NCI-H1417 treated with DMSO at 0.1 percent for 48 hours (cell line): ENCODE measurements around the gene NPS.

ENCODE experiments used
- DNase-seq: peaks from one replicate; lab custom pipeline; 2025; lab: John Stamatoyannopoulos, UW

NPS gene

DNA sequence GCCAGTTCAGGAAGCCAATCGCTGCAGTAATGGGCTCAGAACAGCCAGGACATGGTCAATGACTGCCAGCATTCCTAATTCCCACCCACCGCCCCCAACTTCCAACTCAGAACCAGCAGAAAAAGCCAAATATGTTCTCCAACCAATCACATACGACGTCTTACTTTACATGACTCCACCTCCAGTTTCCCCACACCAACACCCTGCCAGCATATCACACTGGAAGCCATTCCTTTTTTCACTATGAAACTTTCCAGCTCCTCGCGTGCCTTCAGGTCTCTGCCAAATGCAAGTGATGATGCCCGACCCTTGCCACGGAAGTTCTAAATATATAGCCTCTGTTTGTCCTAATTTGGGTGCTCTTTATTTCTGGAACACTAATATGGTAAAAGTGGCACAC lies 12.5 kb downstream of the NPS start:
- no peak for DNase-seq

- DNase-seq, result no peak
Observed at GRCh38 chr10:127563718-127564553, 14.8 kb downstream of the NPS start.

- no peak for DNase-seq
Observed at GRCh38 chr10:127564644-127565043, 15.5 kb downstream of the NPS start.

DNA sequence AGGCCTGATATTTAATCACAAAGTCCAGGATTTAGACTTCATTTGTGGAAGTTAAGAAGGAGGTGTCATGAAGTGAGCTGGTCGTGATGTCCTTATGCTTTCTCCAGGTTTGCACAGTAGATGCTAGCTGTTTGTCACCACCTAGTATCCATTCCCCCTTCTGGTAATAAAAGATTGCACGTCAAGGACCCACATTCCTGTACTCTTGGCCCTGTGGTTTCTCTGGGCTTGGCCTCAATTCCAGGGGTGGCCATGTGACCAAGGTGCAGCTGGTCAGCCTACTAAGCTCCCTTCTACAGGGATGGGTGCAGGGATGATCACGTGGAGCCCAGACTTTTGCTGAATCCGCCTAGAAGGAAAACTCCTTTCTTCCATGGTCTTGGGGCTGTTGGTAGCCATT lies 16.5 kb downstream of the NPS start:
- no peak for DNase-seq

DNA sequence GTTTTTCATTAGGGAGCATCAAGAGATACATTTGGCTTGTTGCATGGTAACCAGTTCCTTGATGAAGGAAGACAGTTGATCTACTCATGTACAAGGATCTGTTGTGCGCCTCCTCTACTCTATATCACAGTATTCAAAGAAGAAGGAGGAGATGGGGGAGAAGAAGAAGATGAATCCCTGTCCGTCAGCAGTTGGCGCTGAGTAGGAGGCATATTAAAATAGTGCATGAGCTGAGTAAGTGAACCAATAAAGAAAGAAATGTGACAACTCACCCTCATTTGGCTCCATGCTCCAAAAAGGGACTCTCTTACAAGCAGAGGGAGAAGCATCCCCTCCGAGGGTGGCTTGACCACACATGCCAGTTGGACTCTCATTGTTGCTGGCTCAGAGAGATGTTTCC lies 20.1 kb downstream of the NPS start:
- DNase-seq, result no peak

DNA sequence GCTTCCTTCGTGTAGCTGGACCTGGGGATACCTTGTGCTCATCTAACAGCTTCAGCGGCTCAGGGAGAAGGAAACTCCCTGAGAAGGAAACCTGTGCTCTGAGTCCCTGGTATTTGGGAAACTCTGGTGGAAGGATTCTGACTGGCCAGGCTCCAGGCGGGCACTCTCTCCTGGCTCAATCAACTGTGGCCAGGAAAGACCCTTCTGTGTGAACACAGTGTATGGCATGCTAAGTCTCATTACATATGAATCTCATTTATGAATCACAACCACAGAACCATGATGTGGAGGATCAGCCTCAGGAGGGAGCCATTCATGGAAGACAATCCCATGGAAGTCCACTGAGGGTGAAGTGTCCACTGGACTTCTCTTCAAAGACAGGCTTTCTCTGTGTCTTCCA lies 20.9 kb downstream of the NPS start:
- no peak for DNase-seq

DNA sequence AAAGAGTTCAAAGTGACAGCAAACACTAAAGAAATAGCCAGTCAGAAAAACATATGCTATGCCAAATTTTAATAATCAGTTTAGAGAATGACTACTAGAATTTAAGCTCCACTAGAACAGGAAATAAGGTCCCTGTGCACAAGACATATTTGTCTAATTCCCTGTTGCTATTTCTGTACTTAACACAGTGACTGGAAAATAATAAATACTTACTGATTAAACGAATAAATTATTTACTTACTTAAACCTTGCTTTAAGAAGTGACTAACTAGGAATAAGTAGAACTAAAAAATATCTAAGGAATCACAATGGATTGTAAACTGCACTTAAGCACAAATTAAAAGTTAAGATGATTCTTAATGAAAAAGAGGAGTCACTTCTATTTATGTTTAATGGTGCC lies 22.3 kb downstream of the NPS start:
- DNase-seq, result no peak

DNA sequence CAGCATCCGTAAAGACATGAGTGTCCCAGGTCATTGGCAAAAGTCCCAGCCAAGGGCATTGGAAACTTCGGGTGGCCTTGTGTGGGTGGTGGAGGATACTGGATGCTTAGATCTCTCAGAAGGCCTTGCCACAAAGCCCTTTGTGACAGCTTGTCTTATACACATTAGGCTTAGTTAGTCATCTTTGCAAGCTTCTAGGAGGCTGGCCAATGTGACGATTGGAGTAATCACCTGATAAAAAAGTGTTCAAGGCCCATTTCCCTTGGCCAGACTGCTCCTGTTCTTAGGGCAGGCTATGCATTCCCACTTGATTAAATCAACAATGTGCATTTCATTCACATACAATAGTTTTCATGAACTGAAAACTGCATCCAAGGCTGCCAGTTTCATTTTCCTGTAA lies 26.9 kb downstream of the NPS start:
- no peak for DNase-seq

GRCh38 chr10:127576740-127577161 lies 27.6 kb downstream of the NPS start:
- DNase-seq, result no peak

DNA sequence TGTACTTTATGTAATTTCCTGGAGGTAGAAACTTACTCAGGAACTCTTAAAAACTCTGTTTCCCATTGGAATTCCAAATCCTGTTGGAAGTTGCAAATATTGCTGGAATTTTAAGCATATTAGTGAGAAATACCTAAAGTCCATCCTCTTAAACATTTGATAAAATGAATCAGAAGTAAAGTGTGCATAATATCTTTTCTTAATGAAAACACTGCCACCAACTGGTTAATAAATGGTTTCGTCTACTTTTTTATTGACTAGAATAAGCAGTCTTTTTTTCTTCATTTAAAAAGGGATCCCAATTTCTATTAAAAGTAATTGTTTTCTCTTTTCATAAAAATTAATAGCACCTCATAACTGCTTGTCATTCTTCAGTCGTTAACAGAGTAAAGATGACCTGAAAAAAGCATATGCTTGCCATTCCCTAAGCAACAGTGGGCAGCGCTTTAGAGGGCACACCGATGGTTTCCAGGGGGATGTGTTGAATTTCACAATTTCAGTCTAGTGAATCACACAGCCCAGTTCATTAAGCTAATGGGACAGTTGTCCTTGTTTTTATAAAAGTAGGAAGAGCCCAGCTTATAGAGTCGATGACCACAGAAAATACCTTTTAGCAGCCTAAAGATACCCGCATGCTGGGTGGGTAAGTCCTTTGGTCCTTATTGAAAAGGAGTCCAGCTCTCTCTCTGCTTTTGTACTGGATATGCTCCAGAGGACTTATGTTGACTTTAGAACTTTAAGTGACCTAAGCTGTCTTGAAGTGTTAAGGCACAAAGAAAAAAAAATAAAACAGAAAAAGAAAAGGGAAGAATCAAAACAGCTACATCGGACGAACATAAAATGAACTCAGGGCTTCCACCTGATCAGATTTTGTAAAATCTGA lies 28.5 kb downstream of the NPS start:
- DNase-seq, result no peak

GRCh38 chr10:127578259-127578960 lies 29.3 kb downstream of the NPS start:
- no peak for DNase-seq

DNA sequence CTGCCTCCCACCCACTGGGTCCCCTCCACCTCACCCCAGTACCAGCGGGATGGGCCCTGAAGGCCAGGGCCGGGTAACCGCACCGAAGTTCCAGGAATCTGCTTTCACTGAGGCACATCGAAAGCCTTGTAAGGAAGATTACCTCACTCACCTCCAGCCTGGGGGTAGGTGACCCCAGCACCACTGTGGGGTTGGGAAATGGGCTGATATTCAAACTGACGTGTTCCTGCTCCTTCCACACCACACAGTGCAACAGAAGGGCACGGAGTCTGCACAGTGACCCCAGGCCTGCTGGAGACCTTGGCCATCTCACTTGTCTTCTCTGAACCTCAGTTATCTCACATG lies 29.8 kb downstream of the NPS start:
- no peak for DNase-seq

- DNase-seq, result no peak
Observed at GRCh38 chr10:127579640-127580039, 30.5 kb downstream of the NPS start.

DNA sequence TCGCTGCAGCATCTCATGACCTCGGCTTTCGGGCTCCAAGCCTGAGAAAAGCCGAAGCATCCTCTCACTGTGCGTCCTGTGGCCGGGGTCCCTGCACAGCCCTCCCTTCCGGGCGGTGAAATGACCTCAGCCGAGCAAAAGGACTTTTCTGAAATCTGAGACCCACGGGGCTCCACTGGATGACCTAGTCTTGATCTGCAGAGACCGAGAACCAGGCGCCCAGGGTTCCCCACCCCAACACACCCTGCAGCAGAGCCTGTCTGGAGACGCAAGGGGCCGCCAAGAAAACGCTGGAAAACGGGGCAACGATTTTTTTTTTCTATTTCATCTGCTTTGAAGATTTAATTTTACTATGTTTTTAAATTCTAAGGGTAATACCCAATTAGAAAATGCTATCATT lies 31.7 kb downstream of the NPS start:
- no peak for DNase-seq

DNA sequence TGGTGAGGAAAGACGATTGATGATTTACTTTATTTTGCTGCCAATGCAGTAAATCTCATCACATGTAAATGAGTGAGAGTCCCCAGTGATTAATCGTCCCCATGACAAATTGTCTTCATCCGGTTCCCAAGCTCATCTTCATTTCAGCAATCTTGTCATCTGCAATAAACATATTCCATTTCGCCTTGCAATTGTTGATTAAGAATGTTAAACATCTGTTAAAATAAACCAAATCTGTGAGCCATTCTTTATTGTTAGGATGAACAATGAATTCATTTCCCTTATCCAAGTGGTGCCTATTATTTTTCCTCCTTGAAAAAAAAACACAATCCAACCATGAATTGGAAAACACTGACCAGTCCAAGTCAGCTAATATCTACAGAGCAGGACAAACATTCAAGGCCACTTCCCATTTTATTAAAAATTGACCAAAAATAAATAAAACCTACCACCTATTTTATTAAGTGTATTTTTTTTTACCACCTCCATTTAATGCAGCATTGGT lies 36.5 kb downstream of the NPS start:
- no peak for DNase-seq

- DNase-seq, result no peak
Observed at GRCh38 chr10:127587668-127588365, 38.7 kb downstream of the NPS start.

DNA sequence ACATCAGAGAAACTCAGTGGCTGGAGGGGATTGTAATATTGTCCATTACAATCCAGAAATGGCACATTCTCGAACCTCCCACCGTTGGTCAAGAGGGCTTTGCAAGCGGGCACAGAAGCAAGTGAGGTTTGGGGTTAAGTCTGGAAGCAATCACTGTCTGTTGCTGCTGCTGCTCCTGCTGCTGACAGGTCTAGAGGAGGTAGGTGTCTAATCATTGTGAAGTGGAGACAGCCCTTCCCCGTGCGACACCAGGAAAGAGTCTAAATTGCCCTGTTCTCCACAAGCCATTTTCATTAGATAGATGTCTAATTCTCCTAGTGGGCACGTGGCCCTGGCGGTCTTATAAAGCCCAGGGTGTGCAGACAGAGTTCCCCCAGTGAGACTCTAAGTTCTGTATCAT lies 43.5 kb downstream of the NPS start:
- DNase-seq, result no peak

DNA sequence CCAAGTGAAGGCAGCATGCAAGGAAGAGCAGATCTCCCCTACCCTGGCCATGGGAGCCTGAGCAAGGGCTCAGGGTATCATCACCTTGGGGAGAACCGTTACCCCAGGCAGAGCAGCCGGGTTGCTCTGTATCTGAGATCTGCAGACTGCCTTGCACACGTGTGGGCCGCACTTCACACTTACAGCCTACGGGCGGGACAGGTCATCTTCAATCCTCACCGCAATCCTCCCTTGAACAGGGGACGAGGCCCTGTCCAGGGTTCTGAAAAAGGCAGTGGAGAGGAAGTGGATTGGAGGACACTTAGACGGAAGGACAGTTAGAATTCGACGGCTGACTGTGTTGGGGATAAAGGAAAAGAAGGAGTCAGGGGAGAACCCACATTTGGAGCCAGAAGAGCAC lies 51.4 kb downstream of the NPS start:
- no peak for DNase-seq
